GM19193 (cell line): Measurements from ENCODE around the gene SERPINB12.

Source experiments
- POLR2A ChIP-seq: IDR thresholded peaks from 4 replicates; pipeline ENCODE4 v1.6.1; 2011; ENCODE audit not compliant: insufficient read depth, insufficient read length; ENCODE audit errors: extremely low read depth

SERPINB12 gene

GRCh38 chr18:63617049-63617914 lies 75.1 kb downstream of the SERPINB12 start:
- no peak for TF ChIP-seq POLR2A

DNA sequence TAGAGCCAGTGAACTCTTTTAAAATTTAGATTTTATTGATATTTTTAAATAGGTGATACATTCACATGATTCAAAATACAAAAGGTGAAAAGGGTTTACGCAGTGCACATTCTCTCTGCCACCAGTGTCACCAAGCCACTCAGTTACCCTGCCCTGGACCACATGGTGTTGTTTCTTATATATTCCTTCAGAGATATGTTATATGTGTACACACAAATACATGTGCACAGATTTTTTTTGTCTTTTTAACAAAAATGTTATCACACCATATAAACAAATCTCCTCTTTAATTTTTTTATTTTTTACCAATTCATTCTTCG lies 75.7 kb downstream of the SERPINB12 start:
- no peak for TF ChIP-seq POLR2A
